AG04449 (cell line): ENCODE data around the gene MAP3K3.

ENCODE experiments used
- CTCF ChIA-PET: fragments of 350-600 bp; formaldehyde crosslinking; extraction: SDS; loops from one replicate; lab custom pipeline; 2021; ENCODE audit warnings: antibody characterized with exemption; lab: Yijun Ruan, JAX
- POLR2A ChIA-PET: fragments of 400-600, 350-600 bp; formaldehyde crosslinking; extraction: SDS; loops from one replicate; lab custom pipeline; 2020; ENCODE audit warnings: antibody characterized with exemption, inconsistent platforms; lab: Yijun Ruan, JAX
- DNase-seq: peaks from one replicate; pipeline ENCODE4 v3.0.0-alpha.2; 2010; ENCODE audit warnings: low read depth, low spot score
- H3K4me3 ChIP-seq: 2 replicates; pipeline ENCODE4 v1.5.1; 2011; ENCODE audit warnings: low read depth, mild to moderate bottlenecking, control low read depth, low read length
- TF ChIP-seq, protein P1 (sequence below): IDR thresholded peaks from one replicate; pipeline ENCODE4 v1.5.1; 2011; ENCODE audit warnings: mild to moderate bottlenecking, moderate library complexity, low read length, control low read depth, inconsistent platforms; ENCODE audit not compliant: insufficient read depth; ENCODE audit errors: missing control alignments

MAP3K3 gene

DNA sequence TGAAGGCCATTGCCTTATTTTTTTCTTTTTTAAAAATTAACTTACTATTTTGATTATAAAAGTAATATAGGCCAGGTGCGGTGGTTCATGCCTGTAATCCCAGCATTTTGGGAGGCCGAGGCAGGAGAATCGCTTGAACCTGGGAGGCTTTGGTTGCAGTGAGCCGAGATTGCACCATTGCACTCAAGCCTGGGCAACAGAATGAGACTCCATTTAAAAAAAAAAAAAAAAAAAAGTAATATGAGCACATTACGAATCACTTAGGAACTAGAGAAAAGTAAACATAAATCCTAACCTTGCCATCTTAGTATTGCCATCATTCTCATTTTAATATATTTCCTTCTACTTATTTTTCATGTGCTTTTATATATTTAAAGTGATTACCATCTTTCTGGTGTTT is 34.4 kb upstream of the MAP3K3 start:
- TF ChIP-seq, protein P1, sequence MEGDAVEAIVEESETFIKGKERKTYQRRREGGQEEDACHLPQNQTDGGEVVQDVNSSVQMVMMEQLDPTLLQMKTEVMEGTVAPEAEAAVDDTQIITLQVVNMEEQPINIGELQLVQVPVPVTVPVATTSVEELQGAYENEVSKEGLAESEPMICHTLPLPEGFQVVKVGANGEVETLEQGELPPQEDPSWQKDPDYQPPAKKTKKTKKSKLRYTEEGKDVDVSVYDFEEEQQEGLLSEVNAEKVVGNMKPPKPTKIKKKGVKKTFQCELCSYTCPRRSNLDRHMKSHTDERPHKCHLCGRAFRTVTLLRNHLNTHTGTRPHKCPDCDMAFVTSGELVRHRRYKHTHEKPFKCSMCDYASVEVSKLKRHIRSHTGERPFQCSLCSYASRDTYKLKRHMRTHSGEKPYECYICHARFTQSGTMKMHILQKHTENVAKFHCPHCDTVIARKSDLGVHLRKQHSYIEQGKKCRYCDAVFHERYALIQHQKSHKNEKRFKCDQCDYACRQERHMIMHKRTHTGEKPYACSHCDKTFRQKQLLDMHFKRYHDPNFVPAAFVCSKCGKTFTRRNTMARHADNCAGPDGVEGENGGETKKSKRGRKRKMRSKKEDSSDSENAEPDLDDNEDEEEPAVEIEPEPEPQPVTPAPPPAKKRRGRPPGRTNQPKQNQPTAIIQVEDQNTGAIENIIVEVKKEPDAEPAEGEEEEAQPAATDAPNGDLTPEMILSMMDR, result no peak
- POLR2A ChIA-PET, result no interaction called here
- CTCF ChIA-PET, result no interaction called here
- no peak for DNase-seq
- no peak overlapping the region for H3K4me3 ChIP-seq

DNA sequence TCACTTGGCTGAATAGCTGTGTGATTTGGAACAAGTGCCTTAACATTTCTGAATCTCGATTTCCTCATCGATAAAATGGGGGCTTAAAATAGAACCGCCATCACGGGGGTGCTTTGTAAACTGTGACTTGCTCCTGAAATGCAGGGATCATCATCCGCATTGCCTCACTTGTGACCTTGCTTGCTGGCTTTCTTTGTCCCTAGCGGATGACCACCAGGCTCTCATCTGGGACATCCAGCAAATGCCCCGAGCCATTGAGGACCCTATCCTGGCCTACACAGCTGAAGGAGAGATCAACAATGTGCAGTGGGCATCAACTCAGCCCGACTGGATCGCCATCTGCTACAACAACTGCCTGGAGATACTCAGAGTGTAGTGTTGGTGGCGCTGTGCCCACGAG is 33.4 kb upstream of the MAP3K3 start:
- CTCF ChIA-PET, result interaction anchor here (1.1 kb wide), 1 partner anchor 182 kb away, joined by 3 read pairs; no protein-coding TSS in a partner anchor
- TF ChIP-seq, protein P1, result no peak
- H3K4me3 ChIP-seq, result no peak overlapping the region
- DNase-seq, result no peak
- POLR2A ChIA-PET, result no interaction called here

DNA sequence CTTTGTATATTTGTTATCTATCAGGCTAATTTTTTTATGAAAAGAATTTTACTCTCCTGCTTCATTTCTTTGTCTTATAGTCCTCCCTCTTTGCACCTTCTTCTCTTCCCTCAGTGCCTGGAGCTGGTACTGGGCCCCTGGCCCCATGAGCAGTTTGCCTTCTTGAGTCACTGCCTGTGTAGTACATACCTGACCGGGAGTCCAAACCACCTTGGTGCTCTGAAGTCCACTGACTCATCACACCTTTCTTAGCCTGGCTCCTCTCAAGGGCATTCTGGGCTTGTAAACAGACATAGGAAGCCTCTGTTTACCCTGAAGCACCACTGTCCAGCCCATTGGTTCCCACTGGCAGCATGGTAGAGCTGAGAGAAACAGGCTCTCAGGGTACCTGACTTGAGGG is 32.6 kb upstream of the MAP3K3 start:
- POLR2A ChIA-PET, result no interaction called here
- DNase-seq, result no peak
- CTCF ChIA-PET, result interaction anchor here (1.1 to 2.9 kb wide), 3 partner anchors 10 to 183 kb away, joined by 3 to 16 read pairs (median 9); partner anchors contain the start of gene TACO1
- TF ChIP-seq, protein P1, result no peak
- no peak overlapping the region for H3K4me3 ChIP-seq

DNA sequence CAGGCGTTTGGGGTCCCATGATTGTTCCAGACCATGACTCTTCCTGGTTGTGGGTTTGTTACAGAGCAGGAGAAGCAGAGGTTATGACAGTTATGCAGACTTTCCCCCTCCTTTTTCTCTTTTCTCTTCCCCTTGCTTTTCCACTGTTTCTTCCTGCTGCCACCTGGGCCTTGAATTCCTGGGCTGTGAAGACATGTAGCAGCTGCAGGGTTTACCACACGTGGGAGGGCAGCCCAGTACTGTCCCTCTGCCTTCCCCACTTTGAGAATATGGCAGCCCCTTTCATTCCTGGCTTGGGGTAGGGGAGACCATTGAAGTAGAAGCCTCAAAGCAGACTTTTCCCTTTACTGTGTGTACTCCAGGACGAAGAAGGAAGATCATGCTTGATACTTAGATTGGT is 29.4 kb upstream of the MAP3K3 start:
- DNase-seq, result no peak
- TF ChIP-seq, protein P1, result no peak
- ChIA-PET POLR2A (no interaction called here), CTCF (interaction anchor here (1.5 to 3.3 kb wide), 3 partner anchors 10 to 167 kb away, joined by 7 to 17 read pairs (median 12); no protein-coding TSS in a partner anchor)
- H3K4me3 ChIP-seq, result no peak overlapping the region

DNA sequence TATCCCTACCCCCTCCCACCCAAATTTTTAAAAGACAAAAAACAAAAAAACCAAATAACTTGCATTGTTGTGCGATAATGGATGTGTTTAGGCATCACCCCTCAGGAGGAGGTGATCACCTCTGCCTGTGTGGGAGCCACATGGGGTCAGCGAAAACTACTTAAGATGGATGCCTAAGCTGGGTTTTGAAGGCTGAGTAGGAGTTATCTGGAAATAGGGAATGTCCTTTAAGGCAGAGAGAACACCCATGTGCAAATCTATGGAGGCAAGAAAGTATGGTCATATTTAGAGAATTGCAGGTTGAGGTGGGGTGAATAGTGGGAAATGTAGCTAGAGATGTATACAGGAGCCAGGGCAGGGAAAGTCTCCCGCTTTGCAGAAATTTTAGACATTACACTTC is 27.1 kb upstream of the MAP3K3 start:
- CTCF ChIA-PET, result interaction anchor here (3.3 kb wide), 1 partner anchor 17 kb away, joined by 17 read pairs; no protein-coding TSS in a partner anchor
- TF ChIP-seq, protein P1, result no peak
- no peak for DNase-seq
- no peak overlapping the region for H3K4me3 ChIP-seq
- POLR2A ChIA-PET, result no interaction called here

DNA sequence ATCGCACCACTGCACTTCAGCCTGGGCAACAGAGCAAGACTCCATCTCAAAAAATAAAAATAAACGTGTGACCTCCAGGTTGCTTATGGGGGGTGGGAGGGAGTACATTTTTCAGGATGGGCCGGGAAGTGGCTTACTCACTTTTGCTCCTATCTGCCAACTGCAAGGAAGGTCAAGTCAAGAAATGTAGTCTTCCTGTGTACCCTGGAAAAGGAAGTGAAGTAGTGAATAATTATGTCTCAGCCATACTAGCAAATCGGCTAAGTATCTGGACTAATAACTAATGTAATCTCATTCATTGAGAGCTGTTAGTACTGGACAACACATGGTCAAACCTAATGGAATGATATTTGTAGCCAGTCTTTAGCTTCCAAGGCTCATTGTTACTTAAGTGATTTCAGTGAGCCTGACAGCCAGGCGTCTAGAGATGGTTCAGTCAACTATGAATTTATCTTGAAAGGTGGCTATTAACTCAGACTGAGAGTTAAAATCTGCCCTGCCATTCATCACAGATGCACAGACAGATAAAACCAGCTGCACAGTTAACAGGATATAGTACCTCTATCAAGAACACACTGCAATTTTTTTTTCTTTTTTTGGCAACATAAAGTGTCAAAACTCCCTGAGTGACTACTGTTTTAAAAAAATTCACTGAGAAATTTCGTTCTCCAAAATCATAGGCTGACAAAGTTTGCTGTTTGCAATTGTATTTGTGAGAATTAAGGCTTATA is 25.2 kb upstream of the MAP3K3 start:
- DNase-seq, result no peak
- TF ChIP-seq, protein P1, result no peak
- no peak overlapping the region for H3K4me3 ChIP-seq
- ChIA-PET POLR2A (no interaction called here), CTCF (interaction anchor here (2.3 kb wide), 1 partner anchor 16 kb away, joined by 18 read pairs; no protein-coding TSS in a partner anchor)
